ENCODE data around the gene CDKAL1.

Gene CDKAL1

DNA sequence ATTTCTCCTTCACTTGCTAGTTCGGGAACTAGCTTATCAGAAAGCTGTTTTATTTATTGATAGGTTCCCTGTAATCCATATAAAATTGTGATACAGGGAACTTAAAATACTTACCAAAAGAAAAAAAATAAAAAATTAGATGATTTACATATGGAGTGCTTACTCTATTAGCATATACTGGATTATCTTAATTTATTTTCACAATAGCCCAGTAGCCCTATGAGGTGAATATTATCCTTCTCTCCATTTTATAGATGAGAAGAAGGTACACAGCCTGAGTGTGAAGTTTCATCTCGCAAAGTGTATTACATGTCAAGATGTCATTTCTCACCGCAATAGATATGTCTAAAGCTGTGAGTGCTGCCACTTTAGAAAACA lies 463.5 kb downstream of the CDKAL1 start:
- DNase-seq: no peak

DNA sequence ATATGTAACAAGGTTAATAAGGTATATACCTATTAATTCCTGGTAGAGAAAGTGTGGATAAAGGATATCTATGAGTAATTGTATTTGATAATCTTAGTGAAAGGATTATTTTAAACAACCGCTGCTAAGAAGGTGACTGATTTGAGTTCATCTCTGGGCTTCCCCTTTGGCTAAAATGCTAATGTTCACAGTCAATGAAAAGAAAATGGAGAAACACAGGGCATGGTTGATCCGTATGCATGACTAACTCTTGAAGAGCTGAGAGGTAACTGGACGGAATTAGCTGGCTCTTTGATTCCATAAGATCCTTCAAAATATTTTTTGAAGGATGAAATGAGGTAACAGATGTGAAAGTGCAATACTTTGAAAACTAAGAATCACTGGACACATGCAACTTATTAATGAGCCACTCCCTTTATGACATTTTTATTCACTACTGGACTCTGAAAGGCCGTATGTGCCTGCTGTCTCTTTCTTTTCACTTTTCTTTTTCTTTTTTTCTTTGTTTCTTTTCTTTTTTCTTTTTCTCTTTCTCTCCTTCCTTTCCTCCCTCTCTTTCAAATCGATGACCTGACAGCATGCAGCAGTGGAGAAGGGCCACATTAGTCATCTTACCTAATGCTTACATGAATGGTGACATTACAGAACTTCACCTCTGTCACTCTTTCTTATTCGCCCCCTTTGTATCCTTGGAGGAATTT lies 464.6 kb downstream of the CDKAL1 start:
- no peak for DNase-seq

DNA sequence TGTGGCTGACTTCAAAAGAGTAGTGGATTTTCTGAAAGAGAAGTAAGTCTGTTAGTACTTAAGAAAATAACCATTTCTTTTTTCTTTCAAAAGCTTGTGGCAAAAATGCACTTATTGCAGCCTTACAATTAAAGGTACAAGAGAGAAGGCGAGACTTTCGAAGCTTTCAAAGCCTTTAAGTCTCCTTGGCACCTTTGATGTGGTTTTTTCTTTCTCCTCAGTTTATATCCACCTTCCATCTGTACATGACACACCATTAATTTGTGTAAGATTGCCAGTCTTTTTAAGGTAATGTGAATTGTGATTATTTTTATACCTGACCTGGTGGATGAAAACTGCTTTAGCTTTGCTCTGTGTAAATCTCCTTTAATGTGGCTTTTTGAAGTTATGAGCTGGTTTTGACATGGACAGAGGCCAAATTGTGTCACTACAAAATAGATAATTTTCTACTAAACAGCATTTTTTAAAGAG lies 466.1 kb downstream of the CDKAL1 start:
- DNase-seq: no peak

DNA sequence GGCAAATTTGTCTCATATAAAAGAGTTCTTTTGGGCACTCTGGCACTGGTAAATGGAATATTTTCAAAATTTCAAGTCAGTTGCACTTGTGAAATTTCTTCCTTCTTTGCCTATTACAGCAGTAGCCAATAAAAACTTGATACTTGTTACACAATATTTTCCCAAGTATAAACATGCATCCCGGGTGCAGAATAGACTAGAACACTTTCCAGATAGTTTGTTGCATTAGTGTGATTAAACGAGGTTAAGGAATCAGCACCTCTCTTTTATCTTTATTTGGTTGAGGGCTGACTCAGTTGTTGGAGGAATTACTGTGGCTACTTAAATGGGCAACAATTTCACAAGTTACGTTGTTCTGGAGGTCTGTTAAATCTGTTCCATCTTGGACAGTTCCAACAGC lies 467.5 kb downstream of the CDKAL1 start:
- DNase-seq: no peak

DNA sequence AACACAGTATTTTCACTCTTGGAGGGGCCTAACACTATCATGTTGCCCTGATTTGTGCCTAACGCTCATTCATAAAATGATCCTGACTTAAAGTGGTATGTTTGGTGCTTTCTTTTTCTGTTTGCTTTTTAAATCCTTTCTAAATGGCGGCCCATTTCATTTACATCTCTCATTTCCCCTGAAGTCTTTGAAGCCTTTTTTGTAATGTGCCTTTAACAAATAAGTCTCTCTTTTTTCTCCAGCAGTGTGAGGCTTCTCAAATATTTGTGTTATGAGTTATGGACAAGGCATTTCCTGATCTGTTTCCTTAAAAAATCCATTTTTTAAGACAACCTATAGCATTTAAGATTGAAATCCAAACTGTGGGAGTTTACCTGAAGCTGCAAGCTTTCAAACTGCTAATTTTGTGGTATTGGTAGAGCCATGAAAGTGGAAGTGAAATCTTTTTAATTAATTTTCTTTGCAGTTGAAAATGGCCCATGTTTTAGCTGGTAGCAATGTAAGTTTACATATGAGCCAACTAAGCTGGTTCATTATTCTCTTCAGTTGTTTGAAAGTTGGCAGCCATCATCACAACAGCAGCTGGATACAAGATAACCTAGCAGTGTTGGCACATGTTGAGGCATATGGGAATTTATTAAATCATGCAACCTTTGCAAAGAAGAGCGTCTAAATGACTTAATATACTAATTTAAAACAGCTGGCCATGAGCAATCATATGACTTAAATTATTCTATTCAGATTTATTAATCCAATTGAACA lies 469.7 kb downstream of the CDKAL1 start:
- no peak for DNase-seq

DNA sequence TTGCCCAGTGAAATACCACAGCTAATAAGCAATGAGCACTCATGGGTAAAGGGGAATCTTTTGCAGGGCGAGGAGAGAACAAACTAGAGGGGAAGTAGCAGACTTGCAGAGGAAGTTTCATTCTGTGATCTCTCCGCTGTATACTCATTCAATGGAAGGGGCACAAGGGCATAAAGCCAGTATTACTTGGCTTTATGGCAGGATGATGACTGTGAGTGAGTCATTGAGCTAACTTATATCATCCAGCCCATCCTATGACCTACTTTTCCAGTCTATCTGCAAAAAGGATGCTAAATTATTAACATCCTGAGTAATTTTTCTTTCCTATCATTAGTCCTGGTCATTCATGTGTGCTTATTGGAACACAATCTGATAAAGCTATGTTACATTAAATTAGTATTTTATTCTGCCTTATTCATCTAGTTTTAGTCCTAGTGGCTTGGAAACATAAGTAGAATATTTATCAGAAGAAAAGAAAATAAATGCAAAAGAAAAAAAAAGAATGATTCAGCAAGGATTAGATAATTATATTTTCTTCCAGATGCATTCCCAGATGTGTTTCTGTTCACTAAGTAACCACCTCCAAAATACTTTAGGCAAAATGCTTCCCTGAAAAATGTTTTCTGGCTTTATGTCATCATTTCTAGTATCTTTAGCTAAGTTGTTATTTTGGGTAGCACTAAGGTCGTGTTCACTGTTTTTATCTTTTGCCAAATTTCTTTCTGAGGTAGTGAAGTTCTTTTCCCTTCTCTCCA lies 471.7 kb downstream of the CDKAL1 start:
- no peak for DNase-seq

DNA sequence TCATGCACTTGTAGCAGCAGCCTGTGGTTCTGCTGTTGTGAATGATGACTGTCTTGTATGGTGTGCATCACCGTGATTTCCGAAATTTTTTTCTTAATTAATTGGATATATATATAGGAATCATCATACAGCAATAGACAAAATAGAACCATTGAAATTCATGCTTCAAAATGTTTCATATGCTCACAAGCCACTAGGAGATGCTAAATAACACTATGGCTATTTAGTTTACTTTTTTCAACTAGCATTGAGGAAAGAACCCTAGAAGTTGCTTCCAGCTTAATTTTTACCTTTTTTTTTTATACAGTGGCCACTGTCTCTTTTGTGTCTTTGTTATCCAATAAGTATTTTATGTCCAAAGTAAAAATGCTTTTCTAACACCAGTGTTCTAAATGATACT lies 485.4 kb downstream of the CDKAL1 start:
- DNase-seq: no peak

DNA sequence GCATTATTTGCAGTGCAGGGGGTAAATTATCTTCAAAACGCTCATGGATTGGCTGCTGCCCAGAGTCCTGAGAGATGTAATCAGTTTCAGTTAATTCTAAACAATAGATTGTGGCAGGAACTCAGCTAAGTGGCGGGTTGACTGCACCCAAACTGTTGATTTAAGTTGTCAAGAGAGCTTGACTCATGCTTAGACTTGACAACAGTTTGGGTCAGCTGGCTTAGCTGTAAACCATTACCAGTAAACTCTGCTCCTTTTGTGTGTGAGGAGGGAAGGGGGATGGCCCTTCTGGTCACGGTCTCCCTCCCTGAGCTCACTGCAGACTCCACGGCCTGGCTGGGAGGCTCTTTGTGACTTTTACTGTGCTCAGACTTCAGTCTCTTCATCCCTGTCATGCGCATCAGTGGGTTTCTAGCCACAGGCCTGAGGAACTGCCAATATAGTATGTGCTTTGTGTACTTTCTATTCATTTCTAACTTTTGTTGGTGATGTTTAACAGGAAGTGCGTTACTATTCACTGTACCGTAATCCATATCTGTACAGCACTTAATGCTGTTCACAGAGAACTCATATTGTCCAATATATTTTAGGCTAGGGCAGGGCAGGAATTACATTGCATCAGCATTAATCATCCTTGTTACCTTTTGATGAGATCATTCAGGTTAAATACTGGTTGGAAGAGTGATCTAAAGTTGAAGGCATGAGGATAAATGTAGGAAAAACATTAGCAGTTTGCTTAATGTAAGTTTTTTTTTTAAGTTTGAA lies 488.3 kb downstream of the CDKAL1 start:
- no peak for DNase-seq

DNA sequence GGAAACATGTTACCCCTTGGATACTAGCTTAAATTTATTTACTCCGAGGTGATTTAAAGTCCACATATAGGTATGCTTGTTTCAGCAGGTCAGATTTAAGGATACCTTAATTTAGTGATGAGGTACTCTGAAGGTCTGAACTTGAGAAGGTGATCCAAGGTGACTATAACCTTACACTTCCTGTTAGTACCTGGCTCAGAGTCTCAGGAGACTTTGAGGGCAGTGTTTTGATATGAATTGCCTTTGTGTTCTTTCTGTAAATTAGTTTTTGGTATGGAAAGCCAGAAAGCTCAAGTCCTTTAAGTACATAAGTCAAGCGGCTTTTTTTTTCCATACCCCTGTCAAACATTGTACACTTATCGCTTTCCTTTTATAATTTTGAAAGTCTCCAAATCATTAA lies 489.0 kb downstream of the CDKAL1 start:
- no peak for DNase-seq

DNA sequence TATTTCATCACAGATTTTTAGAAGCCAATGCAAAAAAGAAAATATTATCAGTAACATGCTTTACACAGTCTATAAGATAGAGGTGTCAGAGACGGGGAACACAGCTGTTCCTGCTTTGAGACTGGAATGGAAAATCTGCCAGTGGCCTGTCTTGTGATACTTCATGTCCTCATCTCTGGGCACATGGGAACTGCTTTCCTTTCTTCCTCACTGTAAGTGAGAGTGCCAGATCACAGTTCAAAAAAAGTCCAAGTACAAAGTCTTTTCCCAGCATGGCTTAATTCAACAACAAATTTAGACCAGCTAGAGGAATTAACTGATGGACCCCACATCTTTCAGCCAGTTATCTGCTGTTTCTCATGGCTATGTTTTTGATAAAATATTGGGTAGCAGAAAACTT lies 490.4 kb downstream of the CDKAL1 start:
- DNase-seq: no peak

DNA sequence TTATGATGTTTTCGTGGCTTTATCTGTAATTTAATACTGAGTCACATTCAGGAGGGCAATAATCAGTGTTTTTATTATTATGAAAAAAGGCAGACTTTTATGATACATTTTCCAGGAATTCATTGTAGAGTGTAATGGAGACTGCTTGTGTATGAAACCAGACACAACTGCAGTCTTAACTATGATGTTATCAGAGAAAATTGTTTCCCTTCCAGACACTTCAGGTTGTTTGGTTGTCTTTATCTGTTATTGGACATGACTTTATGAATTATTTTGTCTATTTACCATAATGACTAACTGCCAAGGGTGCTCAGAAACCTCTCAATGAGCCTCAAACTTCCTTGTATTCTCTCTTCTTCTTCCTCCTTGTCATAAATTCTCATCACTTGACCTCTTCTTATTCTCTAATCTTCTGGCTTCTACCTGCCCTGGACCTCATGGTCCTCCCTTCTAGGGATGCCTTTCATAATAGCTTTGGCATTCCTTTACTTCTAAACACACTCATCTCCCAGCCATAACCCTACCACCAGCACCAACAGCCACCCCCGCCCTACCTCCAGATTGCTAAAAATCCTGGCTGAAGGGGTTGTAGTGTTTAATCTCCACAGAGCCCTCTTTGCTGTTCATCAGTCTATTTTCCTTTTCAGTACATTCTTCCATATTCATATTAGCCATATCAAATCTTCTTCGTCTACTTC lies 492.5 kb downstream of the CDKAL1 start:
- DNase-seq: no peak

DNA sequence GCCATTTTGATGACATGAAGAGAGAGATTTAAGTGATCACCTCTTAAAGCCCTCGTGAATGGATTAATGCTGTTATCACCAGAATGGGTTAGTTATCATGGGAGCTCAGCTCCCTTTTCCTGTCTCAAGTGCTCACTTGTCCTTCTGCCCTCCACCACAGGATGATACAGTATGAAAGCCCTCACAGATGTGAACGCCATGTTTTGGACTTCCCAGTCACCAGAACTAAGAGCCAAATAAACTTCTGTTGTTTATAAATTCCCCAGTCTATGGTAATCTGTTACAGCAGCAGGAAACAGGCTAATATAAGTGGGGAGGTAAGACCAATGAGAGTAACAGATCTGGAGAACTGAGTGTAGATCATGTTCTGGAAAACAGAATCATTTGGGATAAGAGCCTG lies 493.2 kb downstream of the CDKAL1 start:
- DNase-seq: no peak

DNA sequence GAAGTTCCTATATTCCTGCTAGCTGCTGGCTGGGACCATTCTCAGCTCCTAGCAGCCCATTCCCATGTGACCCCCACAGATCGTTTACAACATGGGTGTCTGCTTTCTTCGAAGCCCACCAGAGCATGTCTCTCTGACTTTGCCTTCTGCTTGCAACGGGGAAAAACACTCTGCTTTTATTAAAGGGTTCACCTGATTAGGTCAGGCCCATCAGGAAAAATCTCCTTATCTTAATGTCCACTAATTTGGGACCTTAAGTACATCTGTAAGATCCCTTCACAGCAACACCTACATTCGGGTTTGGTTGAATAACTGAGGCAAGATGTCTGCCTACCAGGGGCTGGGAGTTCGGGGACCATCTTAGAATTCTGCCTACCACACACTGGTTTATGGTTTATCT lies 496.9 kb downstream of the CDKAL1 start:
- DNase-seq: no peak

DNA sequence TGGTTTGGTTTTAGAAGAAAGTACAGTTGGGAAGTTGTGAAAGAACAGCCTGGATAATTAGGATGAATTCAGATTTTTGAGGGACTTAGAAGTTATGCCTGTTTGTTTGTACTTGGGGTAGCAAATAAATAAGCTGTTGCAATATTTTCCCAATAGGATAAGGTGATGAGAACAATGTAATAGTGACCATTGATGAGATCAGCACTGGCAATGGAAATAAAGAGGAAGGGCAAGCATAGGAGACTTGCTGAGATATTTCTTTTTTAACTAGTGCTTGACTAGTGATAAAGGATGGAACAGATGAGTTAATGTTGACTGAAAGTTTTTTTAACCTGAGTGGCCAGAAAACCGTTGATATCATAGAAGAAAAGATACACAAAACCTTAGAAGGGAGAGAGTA lies 498.8 kb downstream of the CDKAL1 start:
- DNase-seq: no peak

DNA sequence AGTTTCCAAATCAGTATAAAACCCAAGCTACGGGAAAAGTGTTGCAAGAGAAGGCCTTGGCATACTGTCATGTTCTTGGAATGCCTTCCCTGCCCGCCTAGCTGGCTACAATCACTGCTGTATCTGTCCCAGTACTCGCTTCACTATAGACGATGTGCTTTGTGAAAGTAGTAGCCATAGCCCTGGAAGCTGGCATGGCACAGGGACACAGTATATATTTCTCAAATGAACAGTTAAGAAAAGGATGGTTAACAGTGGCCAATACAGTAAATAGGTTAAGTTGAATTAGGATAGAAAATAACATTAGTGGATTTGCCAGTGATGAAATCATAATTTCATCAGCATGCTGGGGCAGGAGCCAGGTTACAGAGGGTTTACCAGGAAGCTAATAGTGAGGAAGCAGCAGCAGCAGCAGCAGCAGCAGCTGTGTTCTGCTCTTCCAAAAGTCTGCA lies 499.3 kb downstream of the CDKAL1 start:
- no peak for DNase-seq

DNA sequence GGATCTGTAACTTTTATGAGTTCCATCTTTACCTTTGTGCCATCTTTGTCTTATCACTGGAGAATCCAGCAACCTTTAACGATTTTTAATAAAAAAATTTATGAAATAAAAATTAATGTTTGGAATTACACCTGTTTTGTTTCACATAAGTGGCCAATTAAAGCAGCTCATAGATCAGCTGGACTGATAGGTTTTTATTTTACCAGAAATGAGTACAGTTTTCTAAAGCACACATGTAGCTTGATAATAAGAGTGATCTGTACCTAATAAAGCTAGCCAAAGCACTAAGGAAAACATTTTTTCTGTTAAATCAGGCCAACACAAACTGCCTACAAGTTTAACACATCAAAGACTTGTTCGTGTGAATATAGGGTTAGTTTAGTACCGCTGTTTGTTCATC lies 500.1 kb downstream of the CDKAL1 start:
- DNase-seq: no peak

DNA sequence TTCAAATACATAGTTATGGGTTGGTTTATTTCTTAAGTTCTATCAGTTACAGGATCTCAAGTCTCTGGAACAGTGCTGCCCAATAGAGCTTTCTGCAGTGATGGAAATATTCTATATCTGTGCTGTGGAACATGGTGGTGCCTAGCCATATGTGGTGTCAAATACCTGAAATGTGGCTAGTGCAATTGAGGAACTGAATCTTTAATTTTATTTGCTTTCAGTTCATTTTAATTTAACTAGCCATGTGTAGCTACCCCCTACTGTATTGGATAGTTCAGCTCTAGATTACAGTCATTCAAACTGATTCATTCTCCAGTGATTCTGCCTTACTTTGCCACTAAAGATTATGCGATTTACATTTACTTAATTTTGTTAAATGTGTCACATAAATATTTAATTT lies 503.2 kb downstream of the CDKAL1 start:
- no peak for DNase-seq

DNA sequence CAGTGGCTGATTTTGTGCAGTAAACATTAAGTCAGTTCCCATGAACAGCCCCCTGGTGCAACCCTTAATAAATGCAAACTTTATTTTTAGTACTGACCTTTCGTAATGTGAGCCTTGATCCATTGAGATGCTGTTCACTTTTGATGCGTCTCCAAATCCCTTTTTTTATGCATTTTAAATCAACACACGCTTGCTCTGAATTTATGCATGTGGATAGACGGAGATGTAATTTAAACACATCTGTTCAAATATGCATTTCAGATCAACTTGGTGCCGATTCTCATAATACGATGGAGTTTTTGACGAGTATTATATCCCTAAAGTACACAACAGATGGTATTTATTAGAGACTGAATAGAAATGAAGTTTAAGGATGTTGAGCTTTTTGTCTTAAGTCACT lies 505.7 kb downstream of the CDKAL1 start:
- DNase-seq: no peak

DNA sequence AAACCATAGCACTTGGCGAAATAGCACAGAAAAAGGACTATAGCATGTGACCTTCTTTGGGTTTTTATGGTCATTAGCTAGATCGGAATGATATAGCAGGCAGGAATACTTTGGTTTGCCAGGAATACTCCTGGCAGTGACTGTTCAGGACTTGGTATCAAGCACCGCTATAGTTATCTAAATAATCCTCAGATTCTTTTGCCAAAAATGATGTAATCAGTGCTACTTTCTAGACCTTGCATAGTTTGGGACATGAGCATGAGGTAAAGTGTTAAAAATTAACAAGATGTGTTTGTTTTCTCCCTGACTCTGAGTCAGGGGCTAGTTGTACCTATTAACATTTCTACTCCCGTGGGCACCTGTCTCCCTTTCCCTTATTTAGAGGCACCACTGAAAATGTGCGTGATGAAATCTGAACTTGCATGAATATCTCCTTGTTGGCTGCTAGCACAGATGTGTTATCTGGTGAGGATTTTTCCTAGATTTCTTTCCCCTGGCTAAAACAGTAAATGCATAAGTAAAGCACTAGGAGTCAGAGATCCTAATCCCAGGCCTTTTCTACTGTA lies 511.0 kb downstream of the CDKAL1 start:
- no peak for DNase-seq

DNA sequence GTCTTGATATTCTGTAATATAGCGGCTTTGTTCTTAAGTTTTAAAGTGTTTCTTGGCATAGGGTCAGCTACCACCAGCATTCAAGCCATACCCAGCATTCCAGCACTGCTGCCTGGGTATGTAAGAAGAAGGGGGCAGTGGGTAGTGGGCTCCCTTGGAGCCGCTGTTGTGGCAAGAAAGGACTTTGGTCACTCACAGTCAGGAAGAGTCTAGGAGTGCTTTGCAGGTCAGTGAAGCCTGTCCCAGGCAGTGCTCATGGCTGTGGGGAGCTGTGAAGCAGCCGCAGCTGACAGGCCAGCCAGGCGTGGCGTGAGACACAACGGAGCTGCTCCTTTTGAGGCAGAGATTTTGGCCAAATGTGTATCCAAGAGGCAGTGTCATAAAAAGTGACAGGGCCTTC lies 512.0 kb downstream of the CDKAL1 start:
- no peak for DNase-seq

DNA sequence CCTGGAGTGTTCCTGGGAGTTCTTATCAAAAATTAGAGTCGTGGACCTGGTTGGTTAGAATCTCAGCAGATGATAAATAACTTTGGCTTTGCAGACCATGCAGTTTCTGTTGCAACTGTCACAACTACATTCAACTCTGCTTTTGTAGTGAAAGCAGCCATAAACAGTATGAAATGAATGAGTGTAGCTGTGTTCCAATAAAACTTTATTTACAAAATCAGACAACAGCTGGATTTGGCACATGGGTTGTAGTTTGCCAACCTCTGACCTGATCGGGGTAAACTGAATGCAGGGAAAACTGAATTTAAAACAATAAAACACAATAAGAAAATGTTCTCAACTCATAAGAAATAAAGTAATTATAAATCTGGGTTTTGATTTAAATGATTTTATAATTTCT lies 513.8 kb downstream of the CDKAL1 start:
- no peak for DNase-seq

DNA sequence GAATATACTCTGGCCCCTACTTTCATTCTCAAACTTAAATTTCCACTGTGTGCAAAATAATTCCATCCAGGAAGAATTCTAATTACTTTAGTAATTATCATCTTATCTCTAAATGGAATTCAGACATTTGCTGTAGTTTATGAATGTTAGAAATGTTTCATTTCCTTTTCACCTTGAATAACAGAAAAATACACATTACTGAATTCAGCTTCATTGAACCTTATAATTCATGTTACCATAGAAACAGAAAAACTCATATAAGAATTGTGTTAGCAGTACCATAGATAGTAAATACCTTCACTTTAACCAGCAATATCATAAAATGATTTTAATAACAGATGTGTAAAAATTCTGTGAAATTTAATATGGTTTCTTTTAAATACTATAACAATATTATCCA lies 514.9 kb downstream of the CDKAL1 start:
- no peak for DNase-seq

Data from stimulated activated CD4-positive, alpha-beta T cell treated with anti-CD3 and anti-CD28 coated beads, Interleukin-12 subunit alpha, Interleukin-12 subunit beta, amount 100 ng/mL, for 4 hours (primary cell).